GM10266 (cell line): Measurements from ENCODE around the gene PARP3.

Experiments used
- DNase-seq: peaks from one replicate; pipeline ENCODE4 v3.0.0; 2012; ENCODE audit errors: extremely low spot score
- TF ChIP-seq, protein P1 (sequence below): IDR thresholded peaks from 2 replicates; pipeline ENCODE4 v1.5.1; 2012; ENCODE audit warnings: mild to moderate bottlenecking, low read depth; ENCODE audit not compliant: control insufficient read depth, insufficient read depth; ENCODE audit errors: missing control alignments

PARP3 gene

DNA sequence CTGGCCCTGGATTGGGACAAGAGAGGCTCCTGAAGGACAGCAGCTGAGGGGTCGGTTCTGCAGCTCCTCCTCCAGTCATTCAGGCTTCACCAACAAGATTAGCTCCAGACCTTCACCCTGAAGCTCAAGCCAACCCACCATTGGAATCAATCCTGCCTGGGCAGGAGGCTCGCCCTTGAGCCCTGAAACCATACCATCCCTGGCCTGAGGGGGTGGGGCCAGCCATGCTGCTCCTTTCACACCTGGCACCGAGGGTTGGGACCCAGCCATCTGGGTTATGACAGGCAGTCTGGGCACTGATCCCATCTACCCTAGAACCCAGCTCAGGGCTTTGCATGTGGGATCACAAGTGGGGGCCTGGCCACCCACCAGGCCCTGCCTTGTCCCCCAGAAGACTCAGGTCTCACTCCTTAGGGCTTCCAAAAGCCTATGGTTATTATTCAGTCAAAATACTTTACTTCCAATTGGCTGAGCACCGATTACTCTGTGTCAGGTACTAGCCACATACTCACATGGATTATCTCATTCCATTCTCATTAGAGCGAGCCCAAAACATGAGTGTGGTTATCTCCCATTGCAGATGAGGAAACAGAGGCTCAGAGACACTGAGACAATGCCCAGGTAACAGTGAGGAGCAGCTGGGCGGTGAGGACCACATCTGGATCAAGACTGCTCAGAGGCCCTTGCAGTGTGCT lies 28.6 kb downstream of the PARP3 start:
- no peak for DNase-seq
- TF ChIP-seq, protein P1, sequence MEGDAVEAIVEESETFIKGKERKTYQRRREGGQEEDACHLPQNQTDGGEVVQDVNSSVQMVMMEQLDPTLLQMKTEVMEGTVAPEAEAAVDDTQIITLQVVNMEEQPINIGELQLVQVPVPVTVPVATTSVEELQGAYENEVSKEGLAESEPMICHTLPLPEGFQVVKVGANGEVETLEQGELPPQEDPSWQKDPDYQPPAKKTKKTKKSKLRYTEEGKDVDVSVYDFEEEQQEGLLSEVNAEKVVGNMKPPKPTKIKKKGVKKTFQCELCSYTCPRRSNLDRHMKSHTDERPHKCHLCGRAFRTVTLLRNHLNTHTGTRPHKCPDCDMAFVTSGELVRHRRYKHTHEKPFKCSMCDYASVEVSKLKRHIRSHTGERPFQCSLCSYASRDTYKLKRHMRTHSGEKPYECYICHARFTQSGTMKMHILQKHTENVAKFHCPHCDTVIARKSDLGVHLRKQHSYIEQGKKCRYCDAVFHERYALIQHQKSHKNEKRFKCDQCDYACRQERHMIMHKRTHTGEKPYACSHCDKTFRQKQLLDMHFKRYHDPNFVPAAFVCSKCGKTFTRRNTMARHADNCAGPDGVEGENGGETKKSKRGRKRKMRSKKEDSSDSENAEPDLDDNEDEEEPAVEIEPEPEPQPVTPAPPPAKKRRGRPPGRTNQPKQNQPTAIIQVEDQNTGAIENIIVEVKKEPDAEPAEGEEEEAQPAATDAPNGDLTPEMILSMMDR: no peak

DNA sequence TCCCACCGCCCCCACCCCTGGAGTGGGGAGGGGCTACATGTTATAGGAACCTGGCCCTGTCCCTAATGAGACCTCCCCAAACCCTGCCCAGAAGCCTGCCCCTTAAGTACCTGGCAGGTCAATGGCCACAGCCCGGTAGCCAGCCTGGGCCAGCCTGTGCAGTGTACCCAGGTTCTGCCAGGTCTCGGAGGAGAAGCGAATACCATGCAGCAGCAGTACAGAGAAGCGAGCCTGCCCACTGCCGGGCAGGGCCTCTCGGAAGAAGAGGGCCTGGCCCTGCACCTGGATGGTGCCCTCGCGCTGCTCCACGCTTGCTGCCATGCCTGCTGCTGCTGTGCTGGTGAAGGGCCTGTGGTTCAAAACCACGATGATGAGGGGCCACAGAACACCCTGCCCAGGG lies 29.2 kb downstream of the PARP3 start:
- no peak for DNase-seq
- TF ChIP-seq, protein P1: no peak

DNA sequence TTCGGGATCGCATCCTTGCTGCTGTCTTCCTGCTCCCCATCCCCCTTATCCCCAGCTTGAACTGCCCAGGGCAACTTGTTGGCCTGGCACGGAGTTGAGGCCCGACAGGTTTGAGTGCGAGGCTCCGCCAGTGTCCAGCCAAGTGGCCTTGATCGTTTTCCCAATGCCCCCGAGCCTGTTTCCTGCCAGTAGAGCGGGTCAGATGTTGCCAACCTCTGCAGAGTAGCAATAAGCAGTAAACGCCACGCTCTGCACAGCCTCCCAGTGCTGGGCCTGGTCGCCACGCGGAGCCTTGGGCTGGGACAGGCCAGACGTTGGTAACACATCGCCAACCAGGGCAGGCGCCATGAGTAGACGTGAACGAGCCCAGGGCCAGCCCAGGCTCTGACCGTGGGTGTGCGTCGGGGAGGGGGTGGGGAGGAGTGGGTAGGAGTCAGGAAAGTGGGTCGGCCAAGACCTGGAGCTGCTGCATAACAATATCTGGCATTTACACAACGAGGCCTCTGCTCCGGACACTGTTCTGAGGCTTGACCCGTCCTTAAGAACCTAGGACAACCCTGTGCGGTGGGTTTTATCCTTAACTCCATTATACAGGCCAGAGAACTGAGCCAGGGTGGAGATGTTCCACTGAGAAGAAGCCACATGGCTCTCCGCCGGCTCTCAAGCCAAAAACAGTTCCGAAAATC lies 32.3 kb downstream of the PARP3 start:
- TF ChIP-seq, protein P1: no peak
- no peak for DNase-seq

DNA sequence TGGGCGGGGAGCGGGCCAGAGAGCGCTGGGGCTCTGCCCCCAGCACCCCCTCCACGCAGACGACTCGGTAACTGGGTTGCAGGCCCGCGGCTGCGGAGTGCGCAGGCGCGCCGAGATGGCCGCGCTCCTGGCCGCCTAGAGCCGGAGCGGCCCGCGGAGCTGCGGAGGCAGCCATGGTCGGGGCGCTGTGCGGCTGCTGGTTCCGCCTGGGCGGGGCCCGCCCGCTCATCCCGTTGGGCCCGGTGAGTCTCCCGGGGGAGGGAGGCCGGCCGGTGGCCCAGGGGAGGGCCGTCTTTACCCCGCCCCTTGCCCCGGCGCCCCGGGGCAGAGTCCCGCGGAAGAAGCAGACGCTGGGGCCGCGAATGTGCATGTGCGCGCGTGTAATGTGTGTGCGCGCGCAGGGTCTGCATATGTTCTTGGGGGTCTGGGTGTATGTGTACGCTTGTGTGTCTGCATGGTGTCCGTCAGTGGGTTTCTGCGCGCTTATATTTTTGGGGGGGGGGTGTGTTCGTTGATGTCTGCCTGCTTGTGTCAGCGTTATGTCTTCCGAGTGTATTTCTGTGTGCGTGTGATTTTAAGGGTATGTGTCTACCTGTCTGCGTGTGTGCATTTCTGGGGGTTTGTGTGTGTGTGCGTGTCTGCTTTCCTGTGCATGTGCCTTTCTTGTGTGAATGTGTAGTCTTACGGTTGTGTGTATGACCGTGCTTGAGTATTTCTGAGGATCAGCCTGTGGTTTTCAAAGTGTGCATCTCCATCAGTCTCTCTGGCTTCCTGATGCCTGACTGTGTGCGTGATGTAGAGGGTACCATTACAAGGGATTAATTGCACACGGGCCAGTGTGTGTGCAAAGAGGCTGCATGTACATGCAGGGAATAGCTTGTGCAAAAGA lies 33.0 kb downstream of the PARP3 start, which contains the start of gene ABHD14A:
Gene ABHD14A, plus strand, starts transcription at position 102 of the 889 bp plus-strand sequence. Its CDS starts 72 bp downstream, at position 174.
- DNase-seq: peak; percentile 92
- TF ChIP-seq, protein P1: no peak

DNA sequence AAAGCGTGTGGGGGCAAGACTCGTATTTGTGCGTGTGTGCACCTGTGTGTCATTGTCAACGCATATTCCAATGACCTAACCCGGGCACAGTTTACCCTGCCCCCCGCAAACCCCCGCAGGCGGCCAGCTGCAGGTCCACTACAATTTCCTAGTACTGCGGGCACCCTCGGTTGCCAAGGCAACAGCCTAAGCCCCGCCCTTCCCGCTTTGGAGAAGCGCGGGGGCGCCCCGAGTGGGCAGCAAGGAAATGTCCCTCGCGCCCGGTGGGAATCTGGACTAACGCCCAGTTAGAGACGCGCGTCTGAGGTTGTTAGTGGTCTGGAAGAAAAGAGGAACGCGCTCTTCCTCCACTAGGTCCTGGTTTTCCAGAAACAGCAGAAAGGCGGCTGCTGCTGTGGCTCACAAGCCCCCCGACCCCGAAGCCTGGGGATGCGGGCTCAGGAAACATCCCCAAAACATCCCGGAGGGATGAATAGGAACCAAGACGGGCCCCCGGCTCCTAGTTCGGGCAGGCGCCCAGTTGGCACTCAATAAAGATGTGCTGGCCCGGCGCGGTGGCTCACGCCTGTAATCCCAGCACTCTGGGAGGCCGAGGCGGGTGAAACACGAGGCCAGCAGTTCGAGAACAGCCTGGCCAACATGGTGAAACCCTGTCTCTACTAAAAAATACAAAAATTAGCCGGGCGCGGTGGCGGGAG lies 33.8 kb downstream of the PARP3 start:
- TF ChIP-seq, protein P1: no peak
- peak; percentile 58 for DNase-seq

DNA sequence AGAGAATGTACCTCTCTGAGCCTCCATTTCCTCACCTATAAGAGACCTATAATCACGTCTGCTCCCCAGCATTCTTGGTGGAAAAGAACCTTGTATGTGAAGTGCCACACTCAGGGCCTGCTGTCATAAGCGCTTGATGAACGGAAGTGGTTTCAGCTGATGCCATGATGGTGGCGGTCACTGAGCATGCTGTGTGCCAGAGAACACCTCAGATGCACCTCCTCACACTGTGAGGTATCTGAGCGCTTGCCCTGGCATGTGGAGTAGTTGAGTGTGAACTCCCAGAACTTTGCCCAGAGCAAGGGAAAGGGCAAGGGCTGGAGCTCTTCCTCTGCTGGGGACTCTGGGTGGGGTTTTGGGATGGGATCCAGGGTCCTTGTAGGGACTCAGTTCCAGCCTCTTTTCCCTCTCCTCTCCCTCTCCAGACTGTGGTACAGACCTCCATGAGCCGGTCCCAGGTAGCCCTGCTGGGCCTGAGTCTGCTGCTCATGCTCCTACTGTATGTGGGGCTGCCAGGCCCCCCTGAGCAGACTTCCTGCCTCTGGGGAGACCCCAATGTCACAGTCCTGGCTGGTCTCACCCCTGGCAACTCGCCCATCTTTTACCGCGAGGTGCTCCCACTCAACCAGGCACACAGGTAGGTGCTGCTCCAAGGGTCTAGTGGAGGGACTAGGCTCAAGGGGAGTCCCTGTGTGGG lies 35.4 kb downstream of the PARP3 start:
- no peak for DNase-seq
- TF ChIP-seq, protein P1: no peak
